ENCODE measurements around the gene PDE4D. TPM values are rescaled to one million over a fixed set of nuclear protein-coding genes. Genes with fewer than 3 reads are reported as not detected.

Gene PDE4D
- total and polyA plus RNA-seq, 10 of the 15 experiments (the other 5 are each of a cell fraction or from before 2014, with no cell fraction given): 0.87 to 4.1 (median 2.2) TPM

DNA sequence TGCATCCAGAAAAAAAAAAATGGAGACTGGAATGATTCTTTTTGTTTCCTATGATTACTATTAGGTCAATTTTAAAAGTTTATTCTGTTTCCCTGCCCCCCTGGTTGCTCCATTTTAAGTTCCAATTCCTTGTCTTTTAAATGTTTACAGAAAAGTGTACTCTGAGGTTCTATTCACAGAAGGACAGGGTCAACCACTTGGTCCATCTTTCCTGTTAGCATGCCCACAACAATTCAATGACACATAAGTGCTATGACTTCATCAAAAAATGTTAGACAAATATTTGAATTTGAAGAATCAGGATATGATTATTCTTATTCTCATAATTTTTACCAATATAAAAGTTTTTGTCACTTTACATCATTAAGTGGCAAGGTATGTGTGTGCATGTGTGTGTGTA lies 123.7 kb downstream of the PDE4D start:
- no peaks in the 10 kb centered on the region for H3K79me2 ChIP-seq (ENCODE audit: control insufficient read depth, insufficient read depth, low read length)
- no peak overlapping the region for H3K4me2 ChIP-seq (ENCODE audit: control insufficient read depth, insufficient read depth)
- ATAC-seq (no peak), DNase-seq (ENCODE audit: low read depth, low spot score) (no peak), FAIRE-seq (no peak)
- H4K20me1 ChIP-seq (ENCODE audit: control insufficient read depth, insufficient read depth): no peaks in the 10 kb centered on the region
- no peak for TF ChIP-seq YBX1 (IDR thresholded peaks at IDR 0.05)
- TF ChIP-seq IKZF2 (IDR thresholded peaks at IDR 0.05): no peak
- no peak for TF ChIP-seq SP1 (IDR thresholded peaks at IDR 0.05; ENCODE audit: low read depth, low read length)
- no peak for TF ChIP-seq MYC (IDR thresholded peaks at IDR 0.05; ENCODE audit: insufficient read depth, insufficient read length, insufficient replicate concordance, low read length, severe bottlenecking)
- TF ChIP-seq NRF1 (conservative IDR thresholded peaks at IDR 0.05; ENCODE audit: low read depth, low read length): no peak
- TF ChIP-seq ZNF217 (IDR thresholded peaks at IDR 0.05): no peak
- TF ChIP-seq, protein P1, sequence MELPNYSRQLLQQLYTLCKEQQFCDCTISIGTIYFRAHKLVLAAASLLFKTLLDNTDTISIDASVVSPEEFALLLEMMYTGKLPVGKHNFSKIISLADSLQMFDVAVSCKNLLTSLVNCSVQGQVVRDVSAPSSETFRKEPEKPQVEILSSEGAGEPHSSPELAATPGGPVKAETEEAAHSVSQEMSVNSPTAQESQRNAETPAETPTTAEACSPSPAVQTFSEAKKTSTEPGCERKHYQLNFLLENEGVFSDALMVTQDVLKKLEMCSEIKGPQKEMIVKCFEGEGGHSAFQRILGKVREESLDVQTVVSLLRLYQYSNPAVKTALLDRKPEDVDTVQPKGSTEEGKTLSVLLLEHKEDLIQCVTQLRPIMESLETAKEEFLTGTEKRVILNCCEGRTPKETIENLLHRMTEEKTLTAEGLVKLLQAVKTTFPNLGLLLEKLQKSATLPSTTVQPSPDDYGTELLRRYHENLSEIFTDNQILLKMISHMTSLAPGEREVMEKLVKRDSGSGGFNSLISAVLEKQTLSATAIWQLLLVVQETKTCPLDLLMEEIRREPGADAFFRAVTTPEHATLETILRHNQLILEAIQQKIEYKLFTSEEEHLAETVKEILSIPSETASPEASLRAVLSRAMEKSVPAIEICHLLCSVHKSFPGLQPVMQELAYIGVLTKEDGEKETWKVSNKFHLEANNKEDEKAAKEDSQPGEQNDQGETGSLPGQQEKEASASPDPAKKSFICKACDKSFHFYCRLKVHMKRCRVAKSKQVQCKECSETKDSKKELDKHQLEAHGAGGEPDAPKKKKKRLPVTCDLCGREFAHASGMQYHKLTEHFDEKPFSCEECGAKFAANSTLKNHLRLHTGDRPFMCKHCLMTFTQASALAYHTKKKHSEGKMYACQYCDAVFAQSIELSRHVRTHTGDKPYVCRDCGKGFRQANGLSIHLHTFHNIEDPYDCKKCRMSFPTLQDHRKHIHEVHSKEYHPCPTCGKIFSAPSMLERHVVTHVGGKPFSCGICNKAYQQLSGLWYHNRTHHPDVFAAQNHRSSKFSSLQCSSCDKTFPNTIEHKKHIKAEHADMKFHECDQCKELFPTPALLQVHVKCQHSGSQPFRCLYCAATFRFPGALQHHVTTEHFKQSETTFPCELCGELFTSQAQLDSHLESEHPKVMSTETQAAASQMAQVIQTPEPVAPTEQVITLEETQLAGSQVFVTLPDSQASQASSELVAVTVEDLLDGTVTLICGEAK (IDR thresholded peaks at IDR 0.05; ENCODE audit: borderline replicate concordance): no peak
- TF ChIP-seq, protein P2, sequence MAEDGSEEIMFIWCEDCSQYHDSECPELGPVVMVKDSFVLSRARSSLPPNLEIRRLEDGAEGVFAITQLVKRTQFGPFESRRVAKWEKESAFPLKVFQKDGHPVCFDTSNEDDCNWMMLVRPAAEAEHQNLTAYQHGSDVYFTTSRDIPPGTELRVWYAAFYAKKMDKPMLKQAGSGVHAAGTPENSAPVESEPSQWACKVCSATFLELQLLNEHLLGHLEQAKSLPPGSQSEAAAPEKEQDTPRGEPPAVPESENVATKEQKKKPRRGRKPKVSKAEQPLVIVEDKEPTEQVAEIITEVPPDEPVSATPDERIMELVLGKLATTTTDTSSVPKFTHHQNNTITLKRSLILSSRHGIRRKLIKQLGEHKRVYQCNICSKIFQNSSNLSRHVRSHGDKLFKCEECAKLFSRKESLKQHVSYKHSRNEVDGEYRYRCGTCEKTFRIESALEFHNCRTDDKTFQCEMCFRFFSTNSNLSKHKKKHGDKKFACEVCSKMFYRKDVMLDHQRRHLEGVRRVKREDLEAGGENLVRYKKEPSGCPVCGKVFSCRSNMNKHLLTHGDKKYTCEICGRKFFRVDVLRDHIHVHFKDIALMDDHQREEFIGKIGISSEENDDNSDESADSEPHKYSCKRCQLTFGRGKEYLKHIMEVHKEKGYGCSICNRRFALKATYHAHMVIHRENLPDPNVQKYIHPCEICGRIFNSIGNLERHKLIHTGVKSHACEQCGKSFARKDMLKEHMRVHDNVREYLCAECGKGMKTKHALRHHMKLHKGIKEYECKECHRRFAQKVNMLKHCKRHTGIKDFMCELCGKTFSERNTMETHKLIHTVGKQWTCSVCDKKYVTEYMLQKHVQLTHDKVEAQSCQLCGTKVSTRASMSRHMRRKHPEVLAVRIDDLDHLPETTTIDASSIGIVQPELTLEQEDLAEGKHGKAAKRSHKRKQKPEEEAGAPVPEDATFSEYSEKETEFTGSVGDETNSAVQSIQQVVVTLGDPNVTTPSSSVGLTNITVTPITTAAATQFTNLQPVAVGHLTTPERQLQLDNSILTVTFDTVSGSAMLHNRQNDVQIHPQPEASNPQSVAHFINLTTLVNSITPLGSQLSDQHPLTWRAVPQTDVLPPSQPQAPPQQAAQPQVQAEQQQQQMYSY (CRISPR knock-in tag; IDR thresholded peaks at IDR 0.05): no peak
- no peak for TF ChIP-seq NFYA (IDR thresholded peaks at IDR 0.05; ENCODE audit: borderline replicate concordance, low read depth, low read length)
- no peak for TF ChIP-seq SMAD1 (IDR thresholded peaks at IDR 0.05; ENCODE audit: low read depth, partially characterized antibody)
- TF ChIP-seq ETV6 (conservative IDR thresholded peaks at IDR 0.05 in 1 of 2, IDR thresholded peaks at IDR 0.05 in 1 of 2; ENCODE audit: borderline replicate concordance in 1 of 2, low read depth in 1 of 2): no peak
- no peak for TF ChIP-seq ZNF24 (IDR thresholded peaks at IDR 0.05)
- TF ChIP-seq ATF3 (IDR thresholded peaks at IDR 0.05; ENCODE audit: borderline replicate concordance, extremely low read depth, low read depth, low read length): no peak
- TF ChIP-seq TCF7 (IDR thresholded peaks at IDR 0.05; ENCODE audit: borderline replicate concordance): no peak
- no peak for TF ChIP-seq RAD51 (IDR thresholded peaks at IDR 0.05)
- H3K4me1 ChIP-seq (ENCODE audit: control insufficient read depth, insufficient read depth, low read length): no peaks in the 10 kb centered on the region
- CTCF ChIA-PET: no interaction called here
- peaks cover 2 to 20% of the 10 kb centered on the region in 2 experiments; a peak in 3 of 4 replicates for H3K27me3 ChIP-seq (replicated peaks in 1 of 2; ENCODE audit: control insufficient read depth in 2 of 2, insufficient read depth in 2 of 2, low read length in 1 of 2)
- no peaks in the 10 kb centered on the region for H3K36me3 ChIP-seq (ENCODE audit: control insufficient read depth in 2 of 2, insufficient read depth in 2 of 2, low read length in 1 of 2)
- SMC1A ChIA-PET (ENCODE audit: uncharacterized antibody, unreplicated experiment): interaction anchor here (0.8 kb wide), 1 partner anchor 18 kb away, joined by 3 read pairs; no protein-coding TSS in a partner anchor
- H3K27ac ChIP-seq (ENCODE audit: control insufficient read depth, insufficient read depth): no peak overlapping the region
- no peaks in the 10 kb centered on the region for H3K9me3 ChIP-seq (replicated peaks; ENCODE audit: control insufficient read depth, insufficient read depth, low read length)
- no TSS peak for BruUV-seq (replicated peaks)
- RAD21 ChIA-PET (ENCODE audit: unreplicated experiment): interaction anchor here (0.7 kb wide), 1 partner anchor 1561 kb away, joined by 3 read pairs; no protein-coding TSS in a partner anchor
- H3K9ac ChIP-seq (ENCODE audit: control insufficient read depth, insufficient read depth, low read length): no peak overlapping the region
- no peak overlapping the region for H2AFZ ChIP-seq (ENCODE audit: control insufficient read depth, low read depth, low read length)
- POLR2A ChIA-PET: no interaction called here
- intact Hi-C loops (cut with micrococcal nuclease; ENCODE audit: unreplicated experiment) (no loop called here), in situ Hi-C loops (cut with MboI) (no loop called here)
- no peak overlapping the region for H3K4me3 ChIP-seq

Data from GM12878 (cell line).